GM06990 (cell line): ENCODE measurements around the gene RAB18.

ENCODE experiments used
- DNase-seq: peaks from one replicate; pipeline ENCODE4 v3.0.0-alpha.2; 2011; ENCODE audit not compliant: insufficient read length; ENCODE audit errors: extremely low read depth
- H3K27me3 ChIP-seq: replicated peaks from 2 replicates; pipeline ENCODE4 v1.6.0; 2011; ENCODE audit warnings: low read length; ENCODE audit not compliant: control insufficient read depth, insufficient read depth
- H3K36me3 ChIP-seq: 2 replicates; pipeline ENCODE4 v1.5.1; 2011; ENCODE audit warnings: low read length; ENCODE audit not compliant: control insufficient read depth, insufficient read depth
- H3K4me3 ChIP-seq: replicated peaks from 2 replicates; pipeline ENCODE4 v1.5.1; 2011; ENCODE audit warnings: low read depth, mild to moderate bottlenecking, control low read depth, low read length
- CTCF ChIP-seq: IDR thresholded peaks from 2 replicates; pipeline ENCODE4 v1.5.1; 2011; ENCODE audit warnings: low read length, control low read depth, mild to moderate bottlenecking, inconsistent platforms; ENCODE audit not compliant: insufficient read depth, poor library complexity, severe bottlenecking

RAB18 gene

GRCh38 chr10:27537787-27538186, 33.7 kb downstream of the RAB18 start:
- H3K36me3 ChIP-seq = peaks cover 5% of the 10 kb centered on the region

DNA sequence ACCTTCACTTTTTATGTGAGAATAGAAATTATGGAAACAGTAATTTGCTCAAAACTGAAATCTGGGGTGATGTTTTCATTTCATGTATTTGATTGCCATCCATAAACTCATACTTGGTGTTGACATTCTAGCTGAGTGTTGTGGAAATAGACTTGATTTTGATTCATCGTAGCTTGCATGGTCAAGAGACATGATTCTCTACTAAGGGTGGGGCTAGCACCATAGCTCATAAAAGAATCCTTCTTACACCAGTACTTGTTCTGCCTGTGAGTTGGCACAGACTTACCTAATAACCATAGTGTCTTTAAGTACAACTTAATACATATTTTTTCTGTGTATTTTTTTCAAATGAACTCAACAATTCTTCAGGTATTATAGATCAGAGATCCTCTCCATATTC, 36.6 kb downstream of the RAB18 start:
- no peak for TF ChIP-seq CTCF
- H3K36me3 ChIP-seq = peaks cover 2% of the 10 kb centered on the region
- DNase-seq = no peak
- no peaks in the 10 kb centered on the region for H3K27me3 ChIP-seq
- H3K4me3 ChIP-seq = no peak overlapping the region

More at GRCh38 chr10:27537787-27538186, 33.7 kb downstream of the RAB18 start:
- TF ChIP-seq CTCF = no peak
- Histone ChIP-seq H3K4me3 (no peak overlapping the region), H3K27me3 (no peaks in the 10 kb centered on the region)
- DNase-seq = no peak

DNA sequence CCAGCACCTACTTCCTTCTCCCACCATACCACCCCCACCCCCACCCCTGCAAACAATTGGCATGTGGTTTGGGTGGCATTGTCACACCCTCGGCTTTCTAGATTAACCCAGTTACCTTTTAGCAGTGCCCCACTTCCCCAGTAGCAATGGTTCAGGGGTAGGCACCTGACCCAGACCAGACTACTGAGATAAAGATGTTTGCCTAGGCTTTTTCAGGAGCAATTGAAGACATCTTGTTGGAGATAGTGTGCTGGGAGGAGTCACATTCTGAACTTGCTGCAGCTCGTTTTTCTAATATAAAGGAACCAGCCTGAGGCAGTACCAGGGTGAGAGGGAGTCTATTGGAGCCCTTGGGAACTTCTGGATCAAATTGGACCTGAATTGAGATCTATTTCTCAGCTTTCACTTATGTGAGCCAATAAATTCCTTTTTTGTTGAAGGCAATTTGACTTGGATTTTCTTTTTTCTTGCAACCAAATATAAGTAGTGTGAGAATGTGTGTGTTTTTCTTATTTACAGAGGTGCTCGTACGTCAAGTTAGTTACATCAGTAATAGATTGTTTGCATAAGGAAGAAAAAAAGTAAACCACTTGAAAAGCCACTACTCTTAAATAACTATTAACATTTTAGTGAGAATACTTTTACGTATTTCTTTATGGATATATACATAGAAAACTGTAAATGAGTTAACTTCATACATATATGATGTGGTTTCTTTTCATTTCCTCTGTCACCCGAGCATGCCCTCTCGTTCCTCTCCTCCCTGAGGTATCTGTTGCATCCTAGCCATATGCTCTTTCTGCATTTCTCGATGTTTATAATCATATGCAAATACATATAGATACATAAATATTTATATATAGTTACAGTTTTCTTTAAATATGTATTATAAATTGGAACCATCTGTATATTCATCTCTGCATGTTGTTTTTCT, 38.0 kb downstream of the RAB18 start:
- DNase-seq = no peak
- H3K36me3 ChIP-seq = peaks cover 2% of the 10 kb centered on the region
- H3K4me3 ChIP-seq = no peak overlapping the region
- H3K27me3 ChIP-seq = no peaks in the 10 kb centered on the region
- no peak for TF ChIP-seq CTCF

DNA sequence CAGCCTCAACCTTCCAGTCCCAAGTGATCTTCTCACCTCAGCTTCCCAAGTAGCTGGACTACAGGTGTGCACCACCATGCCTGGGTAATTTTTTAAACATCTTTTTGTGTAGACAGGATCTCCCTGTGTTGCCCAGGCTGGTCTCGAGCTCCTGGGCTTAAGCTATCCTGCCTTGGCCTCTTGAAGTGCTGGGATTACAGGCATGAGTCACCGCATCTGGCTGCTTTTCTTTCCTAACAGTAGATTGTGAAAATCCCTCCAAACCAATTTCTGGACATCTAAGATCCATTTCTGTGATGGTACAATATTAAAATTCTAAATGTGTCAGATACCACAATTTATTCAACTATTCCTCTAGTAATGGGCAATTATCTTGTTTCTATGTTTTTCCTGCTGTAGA, 38.7 kb downstream of the RAB18 start:
- DNase-seq = no peak

GRCh38 chr10:27547047-27547446, 42.9 kb downstream of the RAB18 start:
- H3K27me3 ChIP-seq = no peaks in the 10 kb centered on the region
- no peak overlapping the region for H3K4me3 ChIP-seq
- no peak for DNase-seq
- no peak for TF ChIP-seq CTCF
- H3K36me3 ChIP-seq = no peaks in the 10 kb centered on the region; the same call in 1 of the 2 replicates

More for the DNA sequence above, 38.7 kb downstream of the RAB18 start:
- Histone ChIP-seq H3K36me3 (peaks cover 2% of the 10 kb centered on the region), H3K4me3 (no peak overlapping the region), H3K27me3 (no peaks in the 10 kb centered on the region)
- TF ChIP-seq CTCF = no peak

DNA sequence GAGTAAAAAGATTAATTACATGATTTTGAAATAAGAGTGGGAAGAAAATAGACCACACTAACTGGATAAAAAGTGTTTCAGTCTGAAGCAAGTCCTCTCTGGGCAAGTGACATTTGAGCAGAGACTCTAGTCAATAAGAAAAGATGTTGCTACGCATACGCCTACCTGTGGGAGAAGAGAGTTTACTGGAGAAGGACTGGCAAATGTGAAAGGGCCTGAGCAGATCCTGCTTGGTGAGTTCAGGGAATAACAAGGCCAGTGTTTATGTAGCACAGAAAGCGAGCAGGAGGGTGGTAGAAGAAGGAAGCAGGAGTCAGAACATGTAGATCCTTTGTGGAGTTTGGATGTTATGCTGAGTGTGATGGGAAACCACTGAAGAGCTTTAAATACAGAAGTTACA, 43.4 kb downstream of the RAB18 start:
- H3K36me3 ChIP-seq = no peaks in the 10 kb centered on the region; the same call in 1 of the 2 replicates
- no peak for DNase-seq
- no peaks in the 10 kb centered on the region for H3K27me3 ChIP-seq
- no peak for TF ChIP-seq CTCF
- no peak overlapping the region for H3K4me3 ChIP-seq
